HepG2 (cell line): ENCODE measurements around the gene GGNBP2. TPM values are rescaled to one million over a fixed set of nuclear protein-coding genes. Genes with fewer than 3 reads are reported as not detected.
A peak's percentile ranks its signal among the peaks of the same experiment; 100 is the strongest.

Experiments used
- ATM ChIP-seq: fragments of 450-650 bp; IDR thresholded peaks from 2 replicates; pipeline ENCODE4 v1.7.1; 2017; ENCODE audit warnings: mild to moderate bottlenecking, borderline replicate concordance
- DNMT3B ChIP-seq: conservative IDR thresholded peaks from 2 replicates; pipeline ENCODE4 v1.6.1; 2016; ENCODE audit warnings: missing biosample characterization, control low read depth
- KDM4B ChIP-seq: sonication (generic); formaldehyde crosslinking; IDR thresholded peaks from 2 replicates; pipeline ENCODE4 v1.4.0; 2020; ENCODE audit warnings: missing genetic modification reagents
- LCORL ChIP-seq, 2 experiments: fragments of 450-650 bp in 1 of 2; sonication (generic) in 1 of 2; formaldehyde crosslinking in 1 of 2; IDR thresholded peaks; 2 replicates each; pipeline versions ENCODE4 v1.5.0 to v1.6.1; 2017 to 2020; ENCODE audit warnings: antibody characterized with exemption in 1 of 2, missing genetic modification reagents in 1 of 2
- NFKBIZ ChIP-seq: IDR thresholded peaks from 2 replicates; pipeline ENCODE4 v1.6.1; 2018; ENCODE audit warnings: missing genetic modification reagents, missing compliant biosample characterization
- NPAS2 ChIP-seq: sonication (generic); formaldehyde crosslinking; IDR thresholded peaks from 2 replicates; pipeline ENCODE4 v1.8.0; 2022; ENCODE audit warnings: mild to moderate bottlenecking, missing genetic modification reagents, borderline replicate concordance
- POLR2AphosphoS5 ChIP-seq: IDR thresholded peaks from 2 replicates; pipeline ENCODE4 v1.6.1; 2012; ENCODE audit warnings: low read depth, low read length
- RBAK ChIP-seq: sonication (generic); formaldehyde crosslinking; IDR thresholded peaks from 2 replicates; pipeline ENCODE4 v1.5.1; 2020; ENCODE audit warnings: mild to moderate bottlenecking, missing genetic modification reagents
- SNAPC2 ChIP-seq: sonication (generic); formaldehyde crosslinking; IDR thresholded peaks from 2 replicates; pipeline ENCODE4 v1.8.1; 2022; ENCODE audit warnings: mild to moderate bottlenecking, missing genetic modification reagents
- ZNF205 ChIP-seq: IDR thresholded peaks from 2 replicates; pipeline ENCODE4 v1.6.1; 2018; ENCODE audit warnings: missing biosample characterization, missing genetic modification reagents
- ZNF720 ChIP-seq: sonication (generic); formaldehyde crosslinking; IDR thresholded peaks from 2 replicates; pipeline ENCODE4 v1.4.0; 2020; ENCODE audit warnings: missing genetic modification reagents
- ZNF780A ChIP-seq: sonication (generic); formaldehyde crosslinking; IDR thresholded peaks from 2 replicates; pipeline ENCODE4 v1.8.0; 2022; ENCODE audit warnings: mild to moderate bottlenecking, missing genetic modification reagents, moderate library complexity
- ZNF816 ChIP-seq: sonication (generic); formaldehyde crosslinking; IDR thresholded peaks from 2 replicates; pipeline ENCODE4 v1.8.0; 2022; ENCODE audit warnings: missing genetic modification reagents, mild to moderate bottlenecking, borderline replicate concordance
- polyA plus RNA-seq, 8 experiments: library from polyadenylated mRNA; depleted of rRNA in 3 of 8; stranded (reverse) in 7 of 8; unstranded in 1 of 8; fragments of >200 nt; fragmentation: Illumina TruSeq in 4 of 8; extraction: Trizol in 4 of 8; gene quantifications; 2 replicates each; pipeline versions ENCODE4 v1.2.1 to v1.2.3, GENCODE V29; 2011 to 2016; ENCODE audit warnings: low read depth in 4 of 8, missing spikeins in 1 of 8, mixed read lengths in 1 of 8; ENCODE audit not compliant: insufficient read depth in 1 of 8
- total RNA-seq, 5 experiments: library from RNA; depleted of rRNA; stranded (reverse); fragments of >200 nt; fragmentation: Illumina TruSeq; extraction: Trizol; gene quantifications; 2 replicates each; pipeline ENCODE4 v1.2.3, GENCODE V29; 2016; ENCODE audit warnings: low read depth in 1 of 5
- TF ChIP-seq, protein P1 (sequence below): sonication (generic); formaldehyde crosslinking; IDR thresholded peaks from 2 replicates; pipeline ENCODE4 v1.4.0; 2020; ENCODE audit warnings: missing genetic modification reagents
- TF ChIP-seq, protein P2 (sequence below): sonication (generic); formaldehyde crosslinking; IDR thresholded peaks from 2 replicates; pipeline ENCODE4 v1.4.0; 2020; ENCODE audit warnings: missing genetic modification reagents, borderline replicate concordance
- TF ChIP-seq, protein P3 (sequence below): sonication (generic); formaldehyde crosslinking; IDR thresholded peaks from 2 replicates; pipeline ENCODE4 v1.9.0; 2021; ENCODE audit warnings: missing genetic modification reagents, mild to moderate bottlenecking, borderline replicate concordance
- TF ChIP-seq, protein P4 (sequence below): sonication (generic); formaldehyde crosslinking; IDR thresholded peaks from 2 replicates; pipeline ENCODE4 v1.5.0; 2020; ENCODE audit warnings: missing genetic modification reagents
- TF ChIP-seq, protein P5 (sequence below): sonication (generic); formaldehyde crosslinking; IDR thresholded peaks from 2 replicates; pipeline ENCODE4 v1.8.1; 2023; ENCODE audit warnings: mild to moderate bottlenecking, inconsistent platforms, moderate library complexity, missing genetic modification reagents, borderline replicate concordance

GGNBP2 gene
- total and polyA plus RNA-seq, 2 of the 13 experiments (the other 11 are each of a cell fraction or from before 2014, with no cell fraction given), result 53.3 to 84.2 TPM

DNA sequence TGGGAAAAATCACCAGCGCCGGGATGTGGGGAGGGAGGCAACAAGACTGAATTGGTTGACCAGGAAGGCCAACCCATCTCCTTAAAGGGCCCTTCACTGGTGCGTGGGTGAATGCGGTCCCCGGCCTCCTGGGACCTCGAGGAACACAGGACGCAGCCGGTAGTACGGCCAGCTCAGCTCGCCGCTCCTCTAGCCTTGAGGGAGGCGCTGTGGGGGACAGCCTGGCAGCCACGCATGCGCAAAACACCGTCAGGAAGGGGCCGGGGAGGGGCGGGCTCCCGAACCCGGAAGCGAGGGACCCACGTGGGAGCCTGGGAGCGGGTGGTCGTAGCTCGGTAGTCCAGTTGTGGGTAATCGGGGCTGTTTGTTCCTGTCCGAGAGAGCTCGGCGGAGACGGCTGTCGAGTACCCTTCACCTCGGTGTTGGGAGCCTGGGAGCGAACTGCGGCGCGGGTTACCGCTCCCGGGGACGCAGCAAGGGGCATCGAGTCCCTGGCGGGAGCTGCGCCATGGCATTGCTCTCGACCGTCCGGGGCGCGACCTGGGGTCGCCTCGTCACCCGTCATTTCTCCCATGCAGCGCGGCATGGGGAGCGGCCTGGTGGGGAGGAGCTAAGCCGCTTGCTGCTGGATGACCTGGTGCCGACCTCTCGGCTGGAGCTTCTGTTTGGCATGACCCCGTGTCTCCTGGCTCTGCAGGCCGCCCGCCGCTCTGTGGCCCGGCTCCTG is 56.7 kb downstream of the GGNBP2 start, which contains the start of gene MRM1 (continued):
- TF ChIP-seq KDM4B (CRISPR knock-in tag), result no peak
- TF ChIP-seq RBAK (CRISPR knock-in tag), result peak; percentile 38; the same call in 1 of the 2 replicates
- no peak for TF ChIP-seq DNMT3B (CRISPR knock-in tag)
- no peak for TF ChIP-seq ZNF205 (CRISPR knock-in tag)
- no peak for TF ChIP-seq NPAS2
- no peak for TF ChIP-seq ATM
- TF ChIP-seq, protein P1, sequence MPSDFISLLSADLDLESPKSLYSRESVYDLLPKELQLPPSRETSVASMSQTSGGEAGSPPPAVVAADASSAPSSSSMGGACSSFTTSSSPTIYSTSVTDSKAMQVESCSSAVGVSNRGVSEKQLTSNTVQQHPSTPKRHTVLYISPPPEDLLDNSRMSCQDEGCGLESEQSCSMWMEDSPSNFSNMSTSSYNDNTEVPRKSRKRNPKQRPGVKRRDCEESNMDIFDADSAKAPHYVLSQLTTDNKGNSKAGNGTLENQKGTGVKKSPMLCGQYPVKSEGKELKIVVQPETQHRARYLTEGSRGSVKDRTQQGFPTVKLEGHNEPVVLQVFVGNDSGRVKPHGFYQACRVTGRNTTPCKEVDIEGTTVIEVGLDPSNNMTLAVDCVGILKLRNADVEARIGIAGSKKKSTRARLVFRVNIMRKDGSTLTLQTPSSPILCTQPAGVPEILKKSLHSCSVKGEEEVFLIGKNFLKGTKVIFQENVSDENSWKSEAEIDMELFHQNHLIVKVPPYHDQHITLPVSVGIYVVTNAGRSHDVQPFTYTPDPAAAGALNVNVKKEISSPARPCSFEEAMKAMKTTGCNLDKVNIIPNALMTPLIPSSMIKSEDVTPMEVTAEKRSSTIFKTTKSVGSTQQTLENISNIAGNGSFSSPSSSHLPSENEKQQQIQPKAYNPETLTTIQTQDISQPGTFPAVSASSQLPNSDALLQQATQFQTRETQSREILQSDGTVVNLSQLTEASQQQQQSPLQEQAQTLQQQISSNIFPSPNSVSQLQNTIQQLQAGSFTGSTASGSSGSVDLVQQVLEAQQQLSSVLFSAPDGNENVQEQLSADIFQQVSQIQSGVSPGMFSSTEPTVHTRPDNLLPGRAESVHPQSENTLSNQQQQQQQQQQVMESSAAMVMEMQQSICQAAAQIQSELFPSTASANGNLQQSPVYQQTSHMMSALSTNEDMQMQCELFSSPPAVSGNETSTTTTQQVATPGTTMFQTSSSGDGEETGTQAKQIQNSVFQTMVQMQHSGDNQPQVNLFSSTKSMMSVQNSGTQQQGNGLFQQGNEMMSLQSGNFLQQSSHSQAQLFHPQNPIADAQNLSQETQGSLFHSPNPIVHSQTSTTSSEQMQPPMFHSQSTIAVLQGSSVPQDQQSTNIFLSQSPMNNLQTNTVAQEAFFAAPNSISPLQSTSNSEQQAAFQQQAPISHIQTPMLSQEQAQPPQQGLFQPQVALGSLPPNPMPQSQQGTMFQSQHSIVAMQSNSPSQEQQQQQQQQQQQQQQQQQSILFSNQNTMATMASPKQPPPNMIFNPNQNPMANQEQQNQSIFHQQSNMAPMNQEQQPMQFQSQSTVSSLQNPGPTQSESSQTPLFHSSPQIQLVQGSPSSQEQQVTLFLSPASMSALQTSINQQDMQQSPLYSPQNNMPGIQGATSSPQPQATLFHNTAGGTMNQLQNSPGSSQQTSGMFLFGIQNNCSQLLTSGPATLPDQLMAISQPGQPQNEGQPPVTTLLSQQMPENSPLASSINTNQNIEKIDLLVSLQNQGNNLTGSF (CRISPR knock-in tag), result peak; percentile 34; the same call in 1 of the 2 replicates
- no peak; the same call in 1 of the 2 replicates for TF ChIP-seq ZNF780A (CRISPR knock-in tag)
- TF ChIP-seq, protein P2, sequence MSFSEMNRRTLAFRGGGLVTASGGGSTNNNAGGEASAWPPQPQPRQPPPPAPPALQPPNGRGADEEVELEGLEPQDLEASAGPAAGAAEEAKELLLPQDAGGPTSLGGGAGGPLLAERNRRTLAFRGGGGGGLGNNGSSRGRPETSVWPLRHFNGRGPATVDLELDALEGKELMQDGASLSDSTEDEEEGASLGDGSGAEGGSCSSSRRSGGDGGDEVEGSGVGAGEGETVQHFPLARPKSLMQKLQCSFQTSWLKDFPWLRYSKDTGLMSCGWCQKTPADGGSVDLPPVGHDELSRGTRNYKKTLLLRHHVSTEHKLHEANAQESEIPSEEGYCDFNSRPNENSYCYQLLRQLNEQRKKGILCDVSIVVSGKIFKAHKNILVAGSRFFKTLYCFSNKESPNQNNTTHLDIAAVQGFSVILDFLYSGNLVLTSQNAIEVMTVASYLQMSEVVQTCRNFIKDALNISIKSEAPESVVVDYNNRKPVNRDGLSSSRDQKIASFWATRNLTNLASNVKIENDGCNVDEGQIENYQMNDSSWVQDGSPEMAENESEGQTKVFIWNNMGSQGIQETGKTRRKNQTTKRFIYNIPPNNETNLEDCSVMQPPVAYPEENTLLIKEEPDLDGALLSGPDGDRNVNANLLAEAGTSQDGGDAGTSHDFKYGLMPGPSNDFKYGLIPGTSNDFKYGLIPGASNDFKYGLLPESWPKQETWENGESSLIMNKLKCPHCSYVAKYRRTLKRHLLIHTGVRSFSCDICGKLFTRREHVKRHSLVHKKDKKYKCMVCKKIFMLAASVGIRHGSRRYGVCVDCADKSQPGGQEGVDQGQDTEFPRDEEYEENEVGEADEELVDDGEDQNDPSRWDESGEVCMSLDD (CRISPR knock-in tag), result 0 out of 2 replicates have a peak, but pooled peaks have one; percentile 38
- 0 out of 2 replicates have a peak, but pooled peaks have one; percentile 49 for TF ChIP-seq NFKBIZ (CRISPR knock-in tag)
- no peak for TF ChIP-seq LCORL (IDR thresholded peaks at IDR 0.05)
- peak; percentile 80 for TF ChIP-seq LCORL (CRISPR knock-in tag; IDR thresholded peaks at IDR 0.05)
- TF ChIP-seq, protein P3, sequence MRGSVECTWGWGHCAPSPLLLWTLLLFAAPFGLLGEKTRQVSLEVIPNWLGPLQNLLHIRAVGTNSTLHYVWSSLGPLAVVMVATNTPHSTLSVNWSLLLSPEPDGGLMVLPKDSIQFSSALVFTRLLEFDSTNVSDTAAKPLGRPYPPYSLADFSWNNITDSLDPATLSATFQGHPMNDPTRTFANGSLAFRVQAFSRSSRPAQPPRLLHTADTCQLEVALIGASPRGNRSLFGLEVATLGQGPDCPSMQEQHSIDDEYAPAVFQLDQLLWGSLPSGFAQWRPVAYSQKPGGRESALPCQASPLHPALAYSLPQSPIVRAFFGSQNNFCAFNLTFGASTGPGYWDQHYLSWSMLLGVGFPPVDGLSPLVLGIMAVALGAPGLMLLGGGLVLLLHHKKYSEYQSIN (CRISPR knock-in tag), result no peak
- peak; percentile 84 for TF ChIP-seq POLR2AphosphoS5
- TF ChIP-seq, protein P4, sequence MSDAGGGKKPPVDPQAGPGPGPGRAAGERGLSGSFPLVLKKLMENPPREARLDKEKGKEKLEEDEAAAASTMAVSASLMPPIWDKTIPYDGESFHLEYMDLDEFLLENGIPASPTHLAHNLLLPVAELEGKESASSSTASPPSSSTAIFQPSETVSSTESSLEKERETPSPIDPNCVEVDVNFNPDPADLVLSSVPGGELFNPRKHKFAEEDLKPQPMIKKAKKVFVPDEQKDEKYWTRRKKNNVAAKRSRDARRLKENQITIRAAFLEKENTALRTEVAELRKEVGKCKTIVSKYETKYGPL (CRISPR knock-in tag), result no peak
- TF ChIP-seq, protein P5, sequence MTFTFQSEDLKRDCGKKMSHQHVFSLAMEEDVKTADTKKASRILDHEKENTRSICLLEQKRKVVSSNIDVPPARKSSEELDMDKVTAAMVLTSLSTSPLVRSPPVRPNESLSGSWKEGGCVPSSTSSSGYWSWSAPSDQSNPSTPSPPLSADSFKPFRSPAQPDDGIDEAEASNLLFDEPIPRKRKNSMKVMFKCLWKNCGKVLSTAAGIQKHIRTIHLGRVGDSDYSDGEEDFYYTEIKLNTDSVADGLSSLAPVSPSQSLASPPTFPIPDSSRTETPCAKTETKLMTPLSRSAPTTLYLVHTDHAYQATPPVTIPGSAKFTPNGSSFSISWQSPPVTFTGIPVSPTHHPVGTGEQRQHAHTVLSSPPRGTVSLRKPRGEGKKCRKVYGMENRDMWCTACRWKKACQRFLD (CRISPR knock-in tag), result peak; percentile 70; the same call in 1 of the 2 replicates
- no peak for TF ChIP-seq ZNF816
- no peak for TF ChIP-seq ZNF720 (CRISPR knock-in tag)
- TF ChIP-seq SNAPC2, result no peak
